GM12892 (cell line): Measurements from ENCODE around the gene IRGC.

Experiments used
- POLR2A ChIP-seq: IDR thresholded peaks from 2 replicates; pipeline ENCODE4 v1.6.1; 2011; ENCODE audit warnings: low read depth, low read length, control low read depth
- POLR2AphosphoS5 ChIP-seq: IDR thresholded peaks from 2 replicates; pipeline ENCODE4 v1.6.1; 2011; ENCODE audit warnings: low read depth, low read length, control low read depth
- TAF1 ChIP-seq: IDR thresholded peaks from 2 replicates; pipeline ENCODE4 v1.6.1; 2011; ENCODE audit warnings: low read depth, mild to moderate bottlenecking, control low read depth, low read length, borderline replicate concordance

GRCh38 chr19:43754253-43754502, 38.3 kb downstream of the IRGC start:
- TF ChIP-seq TAF1 (no peak), POLR2AphosphoS5 (no peak), POLR2A (peak; percentile 47; the same call in 1 of the 2 replicates)
